M059J (cell line): ENCODE measurements around the gene DBN1. TPM values are rescaled to one million over a fixed set of nuclear protein-coding genes. Genes with fewer than 3 reads are reported as not detected.
"Not testable (repeated sequence)": the region's sequence is repeated elsewhere in the genome, so short reads cannot be mapped to it uniquely, and the experiment has no call there.

ENCODE experiments used
- DNase-seq: peaks from one replicate; pipeline ENCODE4 v3.0.0-alpha.2; 2012; ENCODE audit warnings: low read depth
- total RNA-seq: library from RNA; depleted of rRNA; stranded (reverse); fragments of >200 nt; shearing (Covaris generic); gene quantifications from 2 replicates; pipeline ENCODE4 v1.2.3, GENCODE V29; 2014

The DBN1 gene
- total RNA-seq, 1 experiment from 2014 or later: 121 TPM

- no peak for DNase-seq
Observed at GRCh38 chr5:177429248-177430040, 44.0 kb downstream of the DBN1 start.

- no peak for DNase-seq
Observed at GRCh38 chr5:177428574-177429217, 44.7 kb downstream of the DBN1 start.

GRCh38 chr5:177427919-177428573 is 45.4 kb downstream of the DBN1 start:
- no peak for DNase-seq

- DNase-seq: no peak
Observed at GRCh38 chr5:177427211-177427822, 46.1 kb downstream of the DBN1 start.

GRCh38 chr5:177426566-177427210 is 46.7 kb downstream of the DBN1 start, which contains the start of gene GRK6:
GRK6 (plus strand) TSS chr5:177426676; CDS start chr5:177426846, 170 bp downstream.
- peak; percentile 45 for DNase-seq

- peak; percentile 100 for DNase-seq
Observed at GRCh38 chr5:177425801-177426565, 47.5 kb downstream of the DBN1 start.

- DNase-seq: no peak
Observed at GRCh38 chr5:177425196-177425800, 48.1 kb downstream of the DBN1 start.

GRCh38 chr5:177423671-177424070 is 49.8 kb downstream of the DBN1 start:
- no peak for DNase-seq

GRCh38 chr5:177421062-177421798 is 52.2 kb downstream of the DBN1 start:
- DNase-seq: no peak

- not testable (repeated sequence) for DNase-seq
Observed at GRCh38 chr5:177420472-177420871, 53.0 kb downstream of the DBN1 start.

GRCh38 chr5:177419046-177419445 is 54.4 kb downstream of the DBN1 start:
- DNase-seq: peak; percentile 69

GRCh38 chr5:177417081-177417480 is 56.4 kb downstream of the DBN1 start:
- not testable (repeated sequence) for DNase-seq

GRCh38 chr5:177414481-177414880 is 59.0 kb downstream of the DBN1 start:
- DNase-seq: no peak

- no peak for DNase-seq
Observed at GRCh38 chr5:177412603-177413233, 60.7 kb downstream of the DBN1 start.

GRCh38 chr5:177410575-177410974 is 62.9 kb downstream of the DBN1 start:
- DNase-seq: no peak

GRCh38 chr5:177409043-177409801 is 64.2 kb downstream of the DBN1 start, which contains the start of gene F12:
F12 (minus strand) TSS chr5:177409564; CDS start chr5:177409527, 37 bp downstream.
- no peak for DNase-seq
